NCI-H2081 (cell line): ENCODE results near the gene ANO10.
"Not testable (repeated sequence)": the region's sequence is repeated elsewhere in the genome, so short reads cannot be mapped to it uniquely, and the experiment has no call there.

Source experiments
- DNase-seq, 2 experiments: peaks; one replicate each; lab custom pipeline; 2025; lab: John Stamatoyannopoulos, UW

ANO10 gene

GRCh38 chr3:43629257-43629656 lies 7.4 kb upstream of the ANO10 start:
- DNase-seq = no peak

DNA sequence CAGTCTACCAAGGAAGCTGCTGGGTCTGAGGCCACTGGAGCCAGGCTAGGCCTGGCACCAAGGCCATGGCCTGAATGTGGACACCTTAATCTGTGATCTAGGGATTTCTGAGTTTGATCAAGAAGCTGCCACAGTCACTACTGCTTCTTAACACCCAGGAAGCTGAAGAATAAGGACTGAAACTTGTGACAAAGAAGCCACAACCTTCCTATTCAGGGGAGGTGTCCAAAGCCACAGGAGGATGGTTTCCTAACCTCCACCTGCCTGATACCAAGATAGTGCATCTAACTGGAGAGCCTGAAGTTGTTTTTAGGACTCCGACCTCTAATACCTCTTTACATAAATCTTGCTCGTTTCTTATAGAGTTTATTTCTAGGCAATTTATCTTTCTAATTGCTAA lies 5.5 kb upstream of the ANO10 start:
- DNase-seq = no peak

DNA sequence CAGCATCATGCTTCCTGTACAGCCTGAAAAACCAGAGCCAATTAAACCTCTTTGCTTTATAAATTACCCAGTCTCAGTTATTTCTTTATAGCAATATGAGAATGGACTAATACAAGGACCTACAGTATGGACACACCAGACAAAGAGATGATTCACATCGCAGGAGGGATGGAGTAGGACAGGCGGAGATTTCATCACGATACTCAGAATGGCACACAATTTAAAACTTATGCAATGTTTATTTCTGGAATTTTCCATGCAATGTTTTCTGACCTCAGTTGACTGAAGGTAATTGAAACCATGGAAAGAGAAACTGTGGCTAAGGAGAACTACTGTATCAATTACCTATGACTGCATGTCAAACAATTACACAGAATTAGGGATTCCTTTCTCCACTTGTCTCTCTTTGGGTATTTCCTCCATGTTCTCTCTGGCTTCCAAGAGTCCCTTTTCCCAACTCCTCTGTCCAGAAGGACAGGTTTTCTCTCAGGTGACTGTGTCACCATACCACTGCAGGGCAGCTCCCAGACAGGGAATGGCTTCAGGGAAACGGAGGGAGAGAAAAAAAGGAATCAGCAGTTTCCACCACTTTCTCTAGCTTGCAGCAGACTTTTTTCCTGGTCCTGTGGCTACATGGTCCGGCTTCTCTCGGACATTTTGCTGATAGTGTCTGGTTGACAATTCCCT lies 3.0 kb upstream of the ANO10 start:
- no peak for DNase-seq

GRCh38 chr3:43620831-43621655 lies 768 bp downstream of the ANO10 start:
- DNase-seq = no peak

- DNase-seq = no peak
Measured at GRCh38 chr3:43619588-43619987, 2.2 kb downstream of the ANO10 start.

DNA sequence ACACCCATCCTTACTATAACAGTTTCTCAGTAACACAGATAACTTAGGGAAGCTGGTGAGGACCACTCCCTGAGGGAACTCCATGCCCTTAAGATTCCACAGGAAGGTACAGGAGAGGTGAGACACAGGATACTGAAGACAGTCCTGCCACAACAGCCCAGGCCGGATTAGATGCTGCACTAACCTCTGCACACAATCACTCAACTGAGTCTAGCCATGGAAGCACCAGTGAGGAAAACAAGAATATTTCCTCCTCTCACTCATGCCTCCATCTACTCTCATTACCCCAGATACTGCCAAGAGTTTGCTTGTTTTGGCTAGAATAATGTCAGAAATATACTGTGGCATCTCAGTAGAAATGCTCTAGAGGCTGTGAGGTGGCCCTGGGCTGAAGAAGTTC lies 3.7 kb downstream of the ANO10 start:
- no peak for DNase-seq

DNA sequence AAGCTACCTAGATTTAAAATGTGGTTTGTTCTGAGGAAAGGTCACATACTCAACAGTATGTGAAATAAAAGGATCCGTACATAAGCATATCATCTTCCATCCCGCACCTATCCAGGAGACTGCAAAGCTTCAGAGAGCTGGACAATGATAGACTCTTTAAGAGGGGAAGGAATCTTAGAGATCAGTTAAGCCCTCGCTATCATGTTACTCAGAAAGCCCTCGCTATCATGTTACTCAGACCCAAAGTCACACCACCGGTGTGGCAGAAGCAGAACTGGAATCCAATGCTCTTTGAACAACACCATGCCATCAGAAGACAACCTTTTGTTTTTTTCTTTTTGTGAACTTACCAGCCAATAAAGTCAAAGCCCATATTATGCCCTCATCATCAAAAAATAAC lies 5.8 kb downstream of the ANO10 start:
- no peak for DNase-seq

DNA sequence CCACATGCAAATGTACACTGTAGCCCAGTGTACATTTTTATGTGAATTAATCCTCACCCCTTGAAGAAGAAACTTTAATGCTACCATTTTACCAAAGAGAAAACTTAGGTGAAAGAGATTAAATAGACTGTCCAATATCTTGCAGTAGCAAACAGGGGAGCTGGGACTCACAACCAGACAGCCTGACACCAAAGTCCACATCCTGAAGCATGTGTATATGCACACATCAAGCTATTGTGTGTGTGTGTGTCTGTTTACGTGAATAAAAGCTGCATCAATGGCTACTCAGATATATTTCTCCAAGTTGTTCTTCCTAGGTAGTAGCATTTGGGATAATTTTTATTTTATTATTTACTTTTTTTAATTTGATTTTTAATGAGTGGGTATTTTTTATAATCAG lies 6.7 kb downstream of the ANO10 start:
- DNase-seq = no peak

DNA sequence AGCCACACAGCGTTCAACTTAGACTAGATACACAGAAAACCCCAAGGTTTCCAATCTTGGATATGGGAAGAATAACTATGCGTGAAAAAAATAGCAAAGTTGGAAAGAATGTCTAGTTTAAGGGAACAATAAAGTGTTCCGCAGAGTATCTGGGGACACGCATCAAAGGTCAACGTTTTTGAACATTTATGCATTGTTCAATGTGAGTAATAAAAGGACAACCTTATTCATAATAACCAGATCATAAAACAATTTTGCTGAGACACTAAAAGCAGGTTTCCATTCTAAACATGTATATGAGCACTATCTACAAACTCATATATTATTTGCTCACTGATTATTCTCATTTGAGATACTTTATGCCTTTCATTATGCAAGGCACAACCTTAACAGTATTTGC lies 7.8 kb downstream of the ANO10 start:
- DNase-seq = no peak

DNA sequence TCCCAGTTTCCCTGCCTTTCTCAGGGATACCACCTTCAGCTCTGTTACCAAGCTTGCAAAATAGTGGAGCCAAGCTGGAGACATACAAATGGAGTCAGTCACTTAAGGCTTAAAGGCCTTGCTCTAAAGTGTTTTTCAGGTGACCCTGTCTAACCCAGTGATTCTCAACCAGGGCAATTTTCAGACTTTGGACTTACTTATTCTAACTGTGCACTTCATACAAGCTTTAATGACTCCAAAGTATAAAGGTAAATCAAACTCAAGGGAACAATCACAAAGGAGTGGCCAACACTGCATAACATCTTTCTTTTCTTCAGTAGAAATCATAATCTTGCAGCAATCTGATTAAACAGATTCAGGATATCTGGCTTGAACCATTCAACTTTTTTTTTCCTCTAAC lies 9.4 kb downstream of the ANO10 start:
- no peak for DNase-seq

- no peak for DNase-seq
Measured at GRCh38 chr3:43609406-43609805, 12.4 kb downstream of the ANO10 start.

DNA sequence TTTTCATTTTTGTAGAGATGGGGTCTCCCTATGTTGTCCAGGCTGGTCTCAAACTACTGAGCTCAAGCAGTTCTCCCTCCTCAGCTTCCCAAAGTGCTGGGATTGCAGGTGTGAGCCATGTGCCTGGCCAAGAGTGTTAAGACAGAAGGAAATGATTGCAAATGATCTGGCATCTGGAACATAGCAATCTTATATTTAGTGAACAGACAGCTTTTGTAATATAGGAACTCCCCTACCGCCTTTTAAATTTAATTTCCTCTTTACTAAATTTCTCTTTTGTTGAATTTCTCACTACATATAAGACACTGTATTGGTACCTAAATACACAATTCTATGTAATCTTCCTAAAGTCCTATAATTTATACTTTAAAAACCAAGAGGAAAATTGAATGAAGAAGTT lies 13.1 kb downstream of the ANO10 start:
- no peak for DNase-seq

GRCh38 chr3:43606284-43606683 lies 15.5 kb downstream of the ANO10 start:
- DNase-seq = no peak

- not testable (repeated sequence) for DNase-seq
Measured at GRCh38 chr3:43599959-43600358, 21.9 kb downstream of the ANO10 start.

DNA sequence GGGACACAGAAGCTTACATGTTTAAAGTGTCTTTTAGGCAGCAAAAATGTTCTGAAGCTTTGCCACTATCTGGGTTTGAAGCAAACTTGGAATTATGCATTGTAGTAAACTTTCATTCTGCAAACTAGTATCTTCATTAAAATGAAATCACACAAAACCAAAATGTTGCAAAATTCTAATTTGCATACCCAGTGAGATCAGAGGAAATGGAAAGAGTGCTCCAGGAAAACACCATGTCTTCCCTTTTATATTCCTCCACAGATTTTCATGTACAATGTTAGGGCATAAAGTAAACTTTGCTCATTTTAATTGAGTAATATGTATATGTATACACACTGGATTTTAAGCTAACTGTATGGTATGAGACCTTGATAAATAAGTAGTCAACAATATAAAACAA lies 23.9 kb downstream of the ANO10 start:
- DNase-seq = no peak

DNA sequence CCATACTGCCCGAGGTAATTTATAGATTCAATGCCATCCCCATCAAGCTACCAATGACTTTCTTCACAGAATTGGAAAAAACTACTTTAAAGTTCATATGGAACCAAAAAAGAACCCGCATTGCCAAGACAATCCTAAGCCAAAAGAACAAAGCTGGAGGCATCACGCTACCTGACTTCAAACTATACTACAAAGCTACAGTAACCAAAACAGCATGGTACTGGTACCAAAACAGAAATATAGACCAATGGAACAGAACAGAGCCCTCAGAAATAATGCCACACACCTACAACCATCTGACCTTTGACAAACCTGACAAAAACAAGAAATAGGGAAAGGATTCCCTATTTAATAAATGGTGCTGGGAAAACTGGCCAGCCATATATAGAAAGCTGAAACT lies 25.6 kb downstream of the ANO10 start:
- DNase-seq = not testable (repeated sequence)

- not testable (repeated sequence) for DNase-seq
Measured at GRCh38 chr3:43595280-43595679, 26.5 kb downstream of the ANO10 start.

DNA sequence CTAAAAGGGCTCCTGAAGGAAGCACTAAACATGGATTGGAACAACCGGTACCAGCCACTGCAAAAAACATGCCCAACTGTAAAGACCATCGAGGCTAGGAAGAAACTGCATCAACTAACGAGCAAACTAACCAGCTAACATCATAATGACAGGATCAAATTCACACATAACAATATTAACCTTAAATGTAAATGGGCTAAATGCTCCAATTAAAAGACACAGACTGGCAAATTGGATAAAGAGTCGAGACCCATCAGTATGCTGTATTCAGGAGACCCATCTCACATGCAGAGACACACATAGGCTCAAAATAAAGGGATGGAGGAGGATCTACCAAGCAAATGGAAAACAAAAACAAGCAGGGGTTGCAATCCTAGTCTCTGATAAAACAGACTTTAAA lies 28.2 kb downstream of the ANO10 start:
- DNase-seq = not testable (repeated sequence)

- DNase-seq = not testable (repeated sequence)
Measured at GRCh38 chr3:43591866-43592265, 29.9 kb downstream of the ANO10 start.

- no peak for DNase-seq
Measured at GRCh38 chr3:43587303-43587702, 34.5 kb downstream of the ANO10 start.

DNA sequence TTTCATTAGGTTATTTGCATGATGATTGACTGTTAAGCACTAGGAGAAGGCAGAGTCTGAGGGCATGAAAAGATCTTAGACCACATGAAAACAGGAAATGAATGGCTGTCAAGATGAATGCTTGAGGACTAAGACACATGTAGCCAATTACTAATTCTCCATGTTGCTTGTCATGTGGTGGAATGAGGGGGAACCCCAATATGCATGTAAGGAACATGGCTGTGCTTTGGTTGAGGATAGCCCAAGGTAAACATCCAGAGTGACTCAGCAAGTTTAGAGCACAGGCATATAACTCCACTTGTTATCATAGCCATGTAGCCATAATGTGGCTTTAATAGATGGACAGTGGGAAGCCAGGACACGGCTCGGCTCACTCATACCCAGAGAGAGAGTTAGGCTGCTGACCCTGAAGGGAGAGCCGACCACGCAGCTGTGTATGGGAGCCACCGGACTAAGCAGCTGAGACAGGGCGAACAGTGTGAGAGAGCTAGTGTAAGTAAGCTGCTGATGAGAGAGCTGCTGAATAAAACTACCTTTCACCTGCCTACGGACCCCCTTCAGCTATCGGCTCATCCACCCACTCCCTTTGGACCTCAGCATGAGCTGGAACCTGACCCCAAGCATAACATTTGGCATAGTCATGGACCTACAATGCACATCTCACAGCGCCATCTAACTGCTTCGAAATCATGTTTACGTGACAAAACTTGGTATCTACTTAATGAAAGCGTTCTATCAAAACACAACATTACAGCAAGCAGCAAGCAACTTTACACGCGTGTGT lies 37.6 kb downstream of the ANO10 start:
- DNase-seq = no peak

GRCh38 chr3:43583481-43583880 lies 38.3 kb downstream of the ANO10 start:
- DNase-seq = no peak

GRCh38 chr3:43582866-43583265 lies 38.9 kb downstream of the ANO10 start:
- no peak for DNase-seq
